ENCODE results near the gene LRRC70. TPM values are rescaled to one million over a fixed set of nuclear protein-coding genes. Genes with fewer than 3 reads are reported as not detected.

LRRC70 gene
- total RNA-seq, 5 donors from 2014 or later (not counting 1 experiment from before 2014, with no cell fraction given), result 0.43 to 4.5 (median 1.8) TPM

- CTCF ChIA-PET, result interaction anchor here (0.6 to 0.8 kb wide), 2 partner anchors 11 to 172 kb away, joined by 3 to 4 read pairs; no protein-coding TSS in a partner anchor
- Mint-ChIP-seq H3K4me1 (peaks cover 0 to 6% (median 0%) of the 10 kb centered on the region in 3 donors), H3K27me3 (no peaks in the 10 kb centered on the region), H3K9me3 (no peaks in the 10 kb centered on the region), H3K27ac (no peak overlapping the region), H3K4me3 (no peak overlapping the region), H3K36me3 (peaks cover 14% of the 10 kb centered on the region)
- POLR2A ChIA-PET, result interaction anchor here in 1 of 2 donors (0.7 kb wide), 1 partner anchor 71 kb away, joined by 3 read pairs; no protein-coding TSS in a partner anchor
- 80% methylated on average over 5 of the region's 5 CpGs for WGBS (ENCODE audit: insufficient coverage)
- DNase-seq (no peak), ATAC-seq (replicated peaks in 1 of 4) (no peak)
- Histone ChIP-seq H3K4me1 (ENCODE audit: control insufficient read depth in 1 of 2, extremely low read depth in 1 of 2, insufficient read depth in 2 of 2, low read length in 2 of 2) (no peaks in the 10 kb centered on the region), H3K4me3 (ENCODE audit: control insufficient read depth in 1 of 2, extremely low read depth in 1 of 2, low read length in 1 of 2) (no peak overlapping the region), H3K9me3 (no peaks in the 10 kb centered on the region), H3K36me3 (ENCODE audit: control insufficient read depth in 2 of 2, extremely low read depth in 1 of 2, insufficient read depth in 1 of 2, low read length in 1 of 2) (peaks cover 3 to 15% of the 10 kb centered on the region in 2 donors), H3K27me3 (replicated peaks in 1 of 2; ENCODE audit: control insufficient read depth in 2 of 2, extremely low read depth in 1 of 2, insufficient read depth in 2 of 2, low read length in 1 of 2) (no peaks in the 10 kb centered on the region), H3K27ac (ENCODE audit: low read length) (no peak overlapping the region)
Measured at GRCh38 chr5:62627901-62628300, 49.3 kb downstream of the LRRC70 start.

Other genes starting within 250 kb of the LRRC70 start
- gene DIMT1, start 174.9 kb upstream of the LRRC70 start, total RNA-seq, result 10 to 100 TPM; 18.5 to 27.5 (median 25.4) TPM
- 10 to 100 TPM; 17.4 to 25.7 (median 24.7) TPM for gene IPO11, start 166.1 kb upstream of the LRRC70 start, total RNA-seq

Data from T-cell (primary cell).